A673 (cell line): Measurements from ENCODE around the gene NSUN3. TPM values are rescaled to one million over a fixed set of nuclear protein-coding genes. Genes with fewer than 3 reads are reported as not detected.
"Not testable (repeated sequence)": the region's sequence is repeated elsewhere in the genome, so short reads cannot be mapped to it uniquely, and the experiment has no call there.

Experiments
- BruUV-seq: library from RNA; stranded (reverse); fragments of 400-500 nt; replicated peaks from 2 replicates; lab custom pipeline; 2021; lab: Mats Ljungman, UMichigan
- CTCF ChIA-PET: fragments of 300-600 bp; sonication (Branson Sonifier 250); formaldehyde crosslinking; loops from one replicate; lab custom pipeline; 2022; ENCODE audit warnings: antibody characterized with exemption; lab: Charles Lee
- POLR2A ChIA-PET: fragments of 300-600 bp; sonication (Branson Sonifier 250); formaldehyde crosslinking; loops from one replicate; lab custom pipeline; 2022; ENCODE audit warnings: antibody characterized with exemption; ENCODE audit not compliant: low non-redundant PET; lab: Charles Lee
- DNase-seq: peaks from one replicate; pipeline ENCODE4 v3.0.0-alpha.2; 2015; ENCODE audit warnings: low spot score
- H3K27ac ChIP-seq: fragments of 200-600 bp; sonication (generic); 2 replicates; pipeline ENCODE4 v1.5.1; 2016; ENCODE audit warnings: mixed run types, low read depth, mild to moderate bottlenecking, mixed read lengths, antibody characterized with exemption, low read length; ENCODE audit not compliant: poor library complexity, severe bottlenecking
- H3K27me3 ChIP-seq: fragments of 200-600 bp; sonication (generic); replicated peaks from 2 replicates; pipeline ENCODE4 v1.6.1; 2017; ENCODE audit warnings: mixed run types, low read depth, mild to moderate bottlenecking, mixed read lengths, antibody characterized with exemption, low read length; ENCODE audit not compliant: insufficient read depth, poor library complexity
- H3K36me3 ChIP-seq: fragments of 200-600 bp; sonication (generic); 2 replicates; pipeline ENCODE4 v1.6.1; 2016; ENCODE audit warnings: mixed run types, mild to moderate bottlenecking, mixed read lengths, antibody characterized with exemption, low read length; ENCODE audit not compliant: insufficient read depth, poor library complexity, severe bottlenecking
- H3K4me1 ChIP-seq: fragments of 200-600 bp; sonication (generic); 2 replicates; pipeline ENCODE4 v1.6.1; 2017; ENCODE audit warnings: mixed run types, mild to moderate bottlenecking, mixed read lengths, antibody characterized with exemption, low read length; ENCODE audit not compliant: insufficient read depth, poor library complexity, severe bottlenecking
- H3K4me3 ChIP-seq: fragments of 200-600 bp; sonication (generic); 2 replicates; pipeline ENCODE4 v1.5.1; 2016; ENCODE audit warnings: low read depth, mixed run types, mild to moderate bottlenecking, mixed read lengths, low read length; ENCODE audit not compliant: poor library complexity, severe bottlenecking
- H3K9me3 ChIP-seq: fragments of 200-600 bp; sonication (generic); 2 replicates; pipeline ENCODE4 v1.6.1; 2016; ENCODE audit warnings: mixed run types, low read depth, mild to moderate bottlenecking, mixed read lengths, antibody characterized with exemption, low read length; ENCODE audit not compliant: poor library complexity, severe bottlenecking
- EZH2 ChIP-seq: fragments of 200-600 bp; sonication (generic); IDR thresholded peaks from 2 replicates; pipeline ENCODE4 v1.6.1; 2017; ENCODE audit warnings: borderline replicate concordance, low read depth, mild to moderate bottlenecking, mixed read lengths, antibody characterized with exemption, low read length; ENCODE audit not compliant: poor library complexity, severe bottlenecking
- intact Hi-C: fragments of 100-400 bp; cut with micrococcal nuclease; formaldehyde crosslinking; loops from one replicate; pipeline ENCODE4 v1.10.0; 2022; ENCODE audit not compliant: unreplicated experiment
- total RNA-seq: library from RNA; stranded (reverse); gene quantifications from 2 replicates; pipeline ENCODE4 v1.2.3, GENCODE V29; 2021
- TF ChIP-seq, protein P1 (sequence below): fragments of 300-800, 200-600 bp; sonication (generic); conservative IDR thresholded peaks from 2 replicates; pipeline ENCODE4 v1.5.1; 2017; ENCODE audit warnings: low read depth, mild to moderate bottlenecking, antibody characterized with exemption, low read length, moderate library complexity, mixed read lengths

The NSUN3 gene
- total RNA-seq, 1 experiment from 2014 or later = 15.6 TPM

DNA sequence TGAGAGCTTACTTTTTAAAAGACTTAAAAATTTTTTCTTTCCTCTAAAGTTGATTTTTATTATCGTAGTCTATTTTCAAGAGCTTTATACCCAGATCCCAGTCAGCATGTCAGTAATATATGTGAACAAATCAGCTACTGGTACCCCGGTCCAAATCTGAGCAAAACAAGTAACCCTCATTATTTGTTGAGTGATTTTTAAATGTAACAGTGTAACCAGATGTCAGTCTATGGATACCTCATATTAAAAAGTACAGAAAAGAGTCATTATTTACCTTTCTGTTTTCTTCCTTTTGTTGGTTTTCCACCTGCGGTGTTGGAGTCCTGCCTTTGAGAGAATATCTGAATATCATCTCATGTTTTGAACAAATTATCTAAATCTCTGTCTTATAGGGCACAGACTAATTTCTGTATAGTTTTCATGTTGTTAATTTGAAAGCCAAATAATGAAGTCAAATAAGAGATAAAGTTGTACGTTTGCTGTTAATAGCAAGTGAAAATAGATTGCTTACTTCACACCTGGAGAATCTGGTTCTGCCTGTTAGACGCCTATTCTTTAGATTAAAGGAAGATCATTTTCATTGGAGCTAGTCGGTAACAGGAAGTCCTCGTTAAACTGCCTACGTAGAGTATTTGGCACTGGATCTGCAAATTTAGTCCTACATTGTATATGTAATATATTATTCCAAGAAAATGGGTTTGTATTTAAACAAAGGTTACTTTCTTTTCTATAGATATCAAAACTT, 34.6 kb upstream of the NSUN3 start, which contains the start of gene STX19:
TSS of gene STX19 (minus strand) at position 505 of the 745 bp plus-strand sequence. CDS start 13,328 bp downstream, outside the sequence.
- CTCF ChIA-PET = no interaction called here
- Histone ChIP-seq H3K27me3 (no peaks in the 10 kb centered on the region), H3K4me1 (no peaks in the 10 kb centered on the region), H3K27ac (no peak within 1 kb of the TSS), H3K9me3 (no peaks in the 10 kb centered on the region), H3K36me3 (no peaks in the 10 kb centered on the region), H3K4me3 (no peak within 1 kb of the TSS)
- DNase-seq = peak; percentile 48
- TF ChIP-seq, protein P1, sequence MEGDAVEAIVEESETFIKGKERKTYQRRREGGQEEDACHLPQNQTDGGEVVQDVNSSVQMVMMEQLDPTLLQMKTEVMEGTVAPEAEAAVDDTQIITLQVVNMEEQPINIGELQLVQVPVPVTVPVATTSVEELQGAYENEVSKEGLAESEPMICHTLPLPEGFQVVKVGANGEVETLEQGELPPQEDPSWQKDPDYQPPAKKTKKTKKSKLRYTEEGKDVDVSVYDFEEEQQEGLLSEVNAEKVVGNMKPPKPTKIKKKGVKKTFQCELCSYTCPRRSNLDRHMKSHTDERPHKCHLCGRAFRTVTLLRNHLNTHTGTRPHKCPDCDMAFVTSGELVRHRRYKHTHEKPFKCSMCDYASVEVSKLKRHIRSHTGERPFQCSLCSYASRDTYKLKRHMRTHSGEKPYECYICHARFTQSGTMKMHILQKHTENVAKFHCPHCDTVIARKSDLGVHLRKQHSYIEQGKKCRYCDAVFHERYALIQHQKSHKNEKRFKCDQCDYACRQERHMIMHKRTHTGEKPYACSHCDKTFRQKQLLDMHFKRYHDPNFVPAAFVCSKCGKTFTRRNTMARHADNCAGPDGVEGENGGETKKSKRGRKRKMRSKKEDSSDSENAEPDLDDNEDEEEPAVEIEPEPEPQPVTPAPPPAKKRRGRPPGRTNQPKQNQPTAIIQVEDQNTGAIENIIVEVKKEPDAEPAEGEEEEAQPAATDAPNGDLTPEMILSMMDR = no peak
- TF ChIP-seq EZH2 = no peak
- intact Hi-C loops = no loop called here
- BruUV-seq = no TSS peak
- POLR2A ChIA-PET = no interaction called here

DNA sequence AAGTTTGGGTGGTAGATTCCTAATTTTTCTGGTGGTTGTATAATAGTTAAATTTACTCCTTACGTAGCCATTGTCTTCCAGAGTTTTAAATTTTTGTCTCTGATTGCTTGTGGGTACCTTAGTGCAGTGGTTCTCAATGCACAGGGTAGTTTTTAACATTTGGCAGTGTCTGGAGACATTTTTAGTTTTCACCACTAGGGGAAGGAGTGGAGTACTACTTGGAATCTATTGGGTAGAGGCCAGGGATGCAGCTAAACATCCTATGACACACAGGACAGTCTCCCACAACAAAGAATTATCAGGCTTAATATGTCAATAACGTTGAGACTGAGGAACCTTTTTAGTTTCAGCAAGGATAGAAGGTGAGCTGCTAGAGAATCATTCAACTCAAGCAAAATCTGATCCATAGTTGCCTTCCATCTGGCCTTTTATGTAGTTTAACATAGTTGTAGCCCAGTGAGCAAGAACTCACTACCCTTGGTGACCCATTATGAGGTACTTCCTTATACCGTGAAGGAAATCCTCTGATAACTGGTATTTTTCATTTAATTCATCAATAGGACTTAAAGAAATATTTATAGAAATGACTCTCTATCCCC, 25.9 kb upstream of the NSUN3 start:
- ChIA-PET POLR2A (interaction anchor here (0.6 kb wide), 1 partner anchor 52 kb away, joined by 3 read pairs; no protein-coding TSS in a partner anchor), CTCF (no interaction called here)
- TF ChIP-seq, protein P1 = peak; percentile 69
- TF ChIP-seq EZH2 = no peak
- Histone ChIP-seq H3K9me3 (no peaks in the 10 kb centered on the region), H3K4me3 (no peak overlapping the region), H3K4me1 (no peaks in the 10 kb centered on the region), H3K27ac (no peak overlapping the region), H3K36me3 (no peaks in the 10 kb centered on the region), H3K27me3 (no peaks in the 10 kb centered on the region)
- peak; percentile 70 for DNase-seq
- intact Hi-C loops = no loop called here
- no TSS peak for BruUV-seq

DNA sequence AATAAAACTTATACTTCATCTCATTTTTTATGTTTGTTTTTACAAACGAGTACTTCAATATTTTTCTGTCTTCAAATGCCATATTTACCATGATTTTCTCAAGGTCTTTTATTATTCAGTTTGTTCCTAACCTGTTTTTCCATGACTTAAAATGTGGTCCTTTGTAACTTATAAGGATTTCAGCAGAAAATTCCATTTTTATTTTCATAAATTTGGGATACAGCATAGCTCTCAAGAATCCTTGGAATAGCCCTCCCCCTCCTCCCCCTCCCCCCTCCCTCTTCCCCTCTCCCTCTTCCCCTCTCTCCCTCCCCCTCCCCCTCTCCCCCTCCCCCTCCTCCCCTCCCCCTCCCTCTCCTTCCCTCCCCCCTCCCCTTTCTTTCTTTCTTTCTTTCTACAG, 19.6 kb upstream of the NSUN3 start:
- intact Hi-C loops = no loop called here
- POLR2A ChIA-PET = no interaction called here

DNA sequence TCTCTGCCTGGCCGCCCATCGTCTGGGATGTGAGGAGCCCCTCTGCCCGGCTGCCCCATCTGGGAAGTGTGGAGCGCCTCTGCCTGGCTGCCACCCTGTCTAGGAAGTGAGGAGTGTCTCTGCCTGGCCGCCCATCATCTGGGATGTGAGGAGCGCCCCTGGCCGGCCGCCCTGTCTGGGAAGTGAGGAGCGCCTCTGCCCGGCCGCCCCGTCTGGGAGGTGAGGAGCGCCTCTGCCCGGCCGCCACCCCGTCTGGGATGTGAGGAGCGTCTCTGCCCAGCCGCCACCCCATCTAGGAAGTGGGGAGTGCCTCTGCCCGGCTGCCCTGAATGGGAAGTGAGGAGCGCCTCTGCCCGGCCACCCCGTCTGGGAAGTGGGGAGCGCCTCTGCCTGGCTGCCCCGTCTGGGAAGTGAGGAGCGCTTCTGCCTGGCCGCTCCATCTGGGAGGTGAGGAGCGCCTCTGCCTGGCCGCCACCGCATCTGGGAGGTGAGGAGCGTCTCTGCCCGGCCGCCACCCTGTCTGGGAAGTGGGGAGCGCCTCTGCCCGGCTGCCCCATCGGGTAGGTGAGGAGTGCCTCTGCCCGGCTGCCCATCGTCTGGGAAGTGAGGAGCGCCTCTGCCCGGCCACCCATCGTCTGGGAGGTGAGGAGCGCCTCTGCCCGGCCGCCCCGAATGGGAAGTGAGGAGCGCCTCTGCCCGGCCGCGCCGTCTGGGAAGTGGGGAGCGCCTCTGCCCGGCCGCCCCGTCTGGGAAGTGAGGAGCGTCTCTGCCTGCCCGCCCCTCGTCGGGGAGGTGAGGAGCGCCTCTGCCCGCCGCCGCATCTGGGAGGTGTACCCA, 18.5 kb upstream of the NSUN3 start:
- CTCF ChIA-PET, BruUV-seq: not testable (repeated sequence)

More for the DNA sequence above, 19.6 kb upstream of the NSUN3 start:
- no peak for DNase-seq
- no peak for TF ChIP-seq EZH2
- TF ChIP-seq, protein P1 = no peak
- H3K36me3 ChIP-seq = peaks cover 3% of the 10 kb centered on the region
- H3K4me3 ChIP-seq = no peak overlapping the region
- no peak overlapping the region for H3K27ac ChIP-seq
- CTCF ChIA-PET = no interaction called here
- no TSS peak for BruUV-seq
- no peaks in the 10 kb centered on the region for H3K27me3 ChIP-seq
- H3K4me1 ChIP-seq = no peaks in the 10 kb centered on the region
- no peaks in the 10 kb centered on the region for H3K9me3 ChIP-seq

More for the DNA sequence above, 18.5 kb upstream of the NSUN3 start:
- H3K27ac ChIP-seq, H3K9me3 ChIP-seq, intact Hi-C loops, H3K4me3 ChIP-seq, DNase-seq, H3K4me1 ChIP-seq, H3K27me3 ChIP-seq, POLR2A ChIA-PET, H3K36me3 ChIP-seq: not testable (repeated sequence)
